HG03378 (cell line): ENCODE data around the gene APOE.
"Not testable (repeated sequence)": the region's sequence is repeated elsewhere in the genome, so short reads cannot be mapped to it uniquely, and the experiment has no call there.

Experiments
- ATAC-seq: cut with Tn5 transposase; IDR thresholded peaks from one replicate; pipeline ENCODE4 v1.9.1; 2021; ENCODE audit warnings: mild to moderate bottlenecking, moderate library complexity; ENCODE audit not compliant: unreplicated experiment

APOE gene

DNA sequence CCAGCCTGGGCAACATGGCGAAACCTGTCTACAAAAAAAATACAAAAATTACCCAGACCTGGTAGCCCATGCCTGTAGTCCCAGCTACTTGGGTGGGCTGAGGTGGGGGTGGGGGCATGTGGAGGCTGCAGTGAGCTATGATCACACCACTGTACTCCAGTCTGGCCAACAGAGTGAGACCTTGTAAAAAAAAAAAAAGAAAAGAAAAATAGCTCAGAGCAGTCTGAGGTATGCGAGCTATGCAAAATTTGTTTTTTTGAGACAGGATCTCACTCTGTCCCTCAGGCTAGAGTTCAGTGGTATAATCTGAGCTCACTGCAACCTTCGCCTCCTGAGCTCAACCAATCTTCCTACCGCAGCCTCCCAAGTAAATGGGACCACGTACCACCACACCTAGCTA lies 21.7 kb upstream of the APOE start:
- no peak for ATAC-seq

DNA sequence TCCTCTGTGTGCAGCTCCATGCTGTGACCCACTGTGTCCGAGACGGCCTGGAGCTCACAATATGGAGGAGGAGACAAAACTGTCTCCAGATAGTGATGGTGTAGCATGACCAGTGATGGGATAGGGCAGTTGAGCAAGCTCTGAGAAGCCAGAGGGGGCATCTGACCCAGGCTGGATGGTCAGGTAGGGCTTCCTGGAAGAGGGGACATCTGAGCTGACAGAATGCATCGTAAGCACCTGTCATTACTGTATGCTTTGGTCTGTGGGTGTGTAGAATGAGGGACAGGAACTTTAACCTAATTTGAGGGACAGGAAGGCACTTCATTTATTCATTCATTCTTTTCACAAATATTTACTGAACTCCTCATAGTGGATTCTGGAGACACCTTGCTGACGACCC lies 21.0 kb upstream of the APOE start:
- ATAC-seq = no peak

DNA sequence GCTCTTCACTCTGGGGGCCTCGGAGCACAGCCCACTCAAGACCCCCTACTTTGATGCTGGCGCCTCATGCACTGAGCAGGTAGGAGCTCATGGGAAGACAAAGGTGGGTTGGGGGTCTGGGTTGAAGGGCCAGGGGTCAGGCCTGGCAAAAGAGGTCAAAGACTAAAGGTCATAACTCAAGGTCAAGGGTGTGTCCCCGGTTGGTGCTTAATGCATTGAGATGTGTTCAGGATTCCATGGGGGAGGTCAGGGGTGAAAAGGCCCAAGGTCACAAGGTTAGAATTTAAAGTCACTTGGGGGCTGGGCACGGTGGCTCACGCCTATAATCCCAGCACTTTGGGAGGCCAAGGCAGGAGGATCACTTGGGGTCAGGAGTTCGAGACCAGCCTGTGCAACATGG lies 19.5 kb upstream of the APOE start:
- no peak for ATAC-seq

GRCh38 chr19:44887648-44888047 lies 17.9 kb upstream of the APOE start:
- no peak for ATAC-seq

DNA sequence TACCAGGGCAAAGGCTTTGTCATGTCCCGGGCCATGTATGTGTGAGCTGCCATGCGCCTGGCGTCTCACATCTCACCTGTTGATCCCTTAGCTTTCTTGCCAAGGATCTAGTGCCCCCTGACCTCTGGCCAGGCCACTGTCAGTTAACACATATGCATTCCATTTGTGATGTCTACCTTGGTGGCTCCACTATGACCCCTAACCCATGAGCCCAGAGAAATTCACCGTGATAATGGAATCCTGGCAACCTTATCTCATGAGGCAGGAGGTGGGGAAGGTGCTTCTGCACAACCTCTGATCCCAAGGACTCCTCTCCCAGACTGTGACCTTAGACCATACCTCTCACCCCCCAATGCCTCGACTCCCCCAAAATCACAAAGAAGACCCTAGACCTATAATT lies 17.3 kb upstream of the APOE start:
- ATAC-seq = not testable (repeated sequence)

- no peak for ATAC-seq
These were observed 15.7 kb upstream of the APOE start for GRCh38 chr19:44889830-44890365.

- ATAC-seq = peak; percentile 82
These were observed 15.1 kb upstream of the APOE start for GRCh38 chr19:44890366-44891015.

- no peak for ATAC-seq
These were observed 14.3 kb upstream of the APOE start, which contains the start of gene TOMM40 for GRCh38 chr19:44891016-44891882. TSS of gene TOMM40 (plus strand) at chr19:44891254. CDS start at chr19:44891416, 162 bp downstream.

GRCh38 chr19:44892932-44893331 lies 12.7 kb upstream of the APOE start:
- no peak for ATAC-seq

DNA sequence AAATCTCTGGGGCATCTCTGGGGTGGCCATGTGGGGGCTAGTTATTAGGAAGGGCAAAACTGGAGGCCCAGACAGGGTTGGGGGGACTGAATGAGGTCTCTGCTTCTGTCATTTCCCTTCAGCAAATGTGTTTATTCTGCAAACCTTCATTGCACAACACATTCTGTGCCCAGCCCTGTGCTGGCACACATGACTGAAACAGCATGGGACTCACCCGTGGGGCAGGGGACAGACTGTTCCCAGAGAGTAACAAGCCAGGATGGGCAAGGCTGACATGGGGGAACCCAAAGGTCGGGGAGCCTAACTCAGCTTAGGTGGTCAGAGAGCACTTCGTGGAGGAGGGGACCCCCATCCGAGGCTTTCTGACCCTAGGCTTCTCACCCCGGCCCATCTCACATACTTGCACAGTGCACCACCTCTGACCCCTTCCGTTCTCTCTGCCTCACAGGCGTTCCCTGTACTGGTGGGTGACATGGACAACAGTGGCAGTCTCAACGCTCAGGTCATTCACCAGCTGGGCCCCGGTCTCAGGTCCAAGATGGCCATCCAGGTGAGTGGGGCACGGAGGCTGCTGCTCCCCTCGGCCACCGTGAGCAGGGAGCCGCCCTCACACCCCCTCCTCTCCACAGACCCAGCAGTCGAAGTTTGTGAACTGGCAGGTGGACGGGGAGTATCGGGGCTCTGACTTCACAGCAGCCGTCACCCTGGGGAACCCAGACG lies 12.1 kb upstream of the APOE start:
- no peak for ATAC-seq

- ATAC-seq = no peak
These were observed 11.6 kb upstream of the APOE start for GRCh38 chr19:44894052-44894400.

DNA sequence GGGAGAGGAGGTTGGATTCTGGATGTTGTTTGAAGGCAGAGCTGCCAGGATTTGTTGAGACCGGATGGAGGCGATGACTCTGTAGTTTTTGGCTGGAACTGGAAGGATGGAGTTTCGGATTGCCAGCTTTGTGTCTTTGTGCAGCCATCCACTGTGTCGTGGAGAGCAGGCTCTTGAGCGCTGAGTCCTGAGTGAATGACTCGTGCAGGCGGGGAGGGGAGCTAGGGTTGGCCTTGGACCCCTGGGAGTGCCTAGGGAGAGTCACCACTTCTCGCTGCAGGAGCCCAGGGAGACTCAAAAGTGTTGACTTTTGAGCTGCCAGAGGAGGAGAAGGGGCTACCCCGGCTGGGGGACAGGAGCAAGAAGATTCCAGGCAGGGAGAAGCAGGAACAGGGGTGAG lies 10.7 kb upstream of the APOE start:
- ATAC-seq = no peak

- no peak for ATAC-seq
These were observed 7.8 kb upstream of the APOE start for GRCh38 chr19:44897835-44898234.

DNA sequence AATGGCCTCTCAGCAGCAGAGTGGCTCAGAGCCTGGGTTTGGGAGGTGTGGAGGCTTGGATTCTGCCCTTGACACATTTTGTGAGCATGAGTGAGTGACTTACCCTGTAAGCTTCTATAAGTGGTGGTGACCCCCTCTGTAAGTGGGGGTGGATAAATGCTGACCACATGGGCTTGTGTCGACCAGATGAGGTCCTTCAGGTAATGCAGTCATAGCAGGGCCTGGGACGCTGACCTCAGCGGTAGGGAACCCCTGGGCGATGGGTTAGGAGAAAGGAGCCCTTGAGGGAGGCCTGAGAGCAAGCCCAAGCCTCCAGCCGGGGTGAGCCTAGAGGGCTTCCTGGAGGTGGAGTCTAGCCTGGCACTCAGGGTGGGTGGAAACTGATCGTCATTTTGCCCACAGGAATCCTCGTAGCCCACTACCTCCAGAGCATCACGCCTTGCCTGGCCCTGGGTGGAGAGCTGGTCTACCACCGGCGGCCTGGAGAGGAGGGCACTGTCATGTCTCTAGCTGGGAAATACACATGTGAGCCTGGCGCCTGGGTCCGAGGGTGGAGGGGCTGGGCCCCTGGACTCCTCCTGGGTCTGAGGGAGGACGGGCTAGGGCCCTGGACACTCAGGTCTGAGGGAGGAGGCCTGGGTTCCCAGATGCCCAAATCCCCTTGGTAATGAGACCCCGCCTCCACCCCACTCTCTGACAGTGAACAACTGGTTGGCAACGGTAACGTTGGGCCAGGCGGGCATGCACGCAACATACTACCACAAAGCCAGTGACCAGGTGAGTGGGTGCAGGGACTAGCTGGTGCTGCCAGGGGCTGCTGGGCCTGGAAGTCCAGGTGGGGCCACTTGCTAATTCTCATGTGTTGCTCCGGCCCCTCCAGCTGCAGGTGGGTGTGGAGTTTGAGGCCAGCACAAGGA lies 5.0 kb upstream of the APOE start:
- ATAC-seq = no peak

DNA sequence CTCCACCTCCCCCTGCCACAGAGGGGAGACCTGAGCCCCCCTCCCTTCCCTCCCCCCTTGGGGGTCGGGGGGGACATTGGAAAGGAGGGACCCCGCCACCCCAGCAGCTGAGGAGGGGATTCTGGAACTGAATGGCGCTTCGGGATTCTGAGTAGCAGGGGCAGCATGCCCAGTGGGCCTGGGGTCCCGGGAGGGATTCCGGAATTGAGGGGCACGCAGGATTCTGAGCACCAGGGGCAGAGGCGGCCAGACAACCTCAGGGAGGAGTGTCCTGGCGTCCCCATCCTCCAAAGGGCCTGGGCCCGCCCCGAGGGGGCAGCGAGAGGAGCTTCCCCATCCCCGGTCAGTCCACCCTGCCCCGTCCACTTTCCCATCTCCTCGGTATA lies 2.4 kb upstream of the APOE start:
- ATAC-seq = no peak

DNA sequence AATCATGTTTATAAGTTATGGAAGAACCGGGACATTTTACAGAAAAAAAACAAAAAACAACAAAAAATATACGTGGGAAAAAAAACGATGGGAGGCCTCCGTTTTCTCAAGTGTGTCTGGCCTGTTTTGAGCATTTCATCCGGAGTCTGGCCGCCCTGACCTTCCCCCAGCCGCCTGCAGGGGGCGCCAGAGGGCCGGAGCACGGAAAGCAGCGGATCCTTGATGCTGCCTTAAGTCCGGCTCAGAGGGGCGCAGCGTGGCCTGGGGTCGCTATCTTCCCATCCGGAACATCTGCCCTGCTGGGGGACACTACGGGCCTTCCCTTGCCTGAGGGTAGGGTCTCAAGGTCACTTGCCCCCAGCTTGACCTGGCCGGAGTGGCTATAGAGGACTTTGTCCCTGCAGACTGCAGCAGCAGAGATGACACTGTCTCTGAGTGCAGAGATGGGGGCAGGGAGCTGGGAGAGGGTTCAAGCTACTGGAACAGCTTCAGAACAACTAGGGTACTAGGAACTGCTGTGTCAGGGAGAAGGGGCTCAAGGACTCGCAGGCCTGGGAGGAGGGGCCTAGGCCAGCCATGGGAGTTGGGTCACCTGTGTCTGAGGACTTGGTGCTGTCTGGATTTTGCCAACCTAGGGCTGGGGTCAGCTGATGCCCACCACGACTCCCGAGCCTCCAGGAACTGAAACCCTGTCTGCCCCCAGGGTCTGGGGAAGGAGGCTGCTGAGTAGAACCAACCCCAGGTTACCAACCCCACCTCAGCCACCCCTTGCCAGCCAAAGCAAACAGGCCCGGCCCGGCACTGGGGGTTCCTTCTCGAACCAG lies 1.8 kb upstream of the APOE start:
- no peak for ATAC-seq

GRCh38 chr19:44904426-44904994 lies 1.1 kb upstream of the APOE start:
- no peak for ATAC-seq

DNA sequence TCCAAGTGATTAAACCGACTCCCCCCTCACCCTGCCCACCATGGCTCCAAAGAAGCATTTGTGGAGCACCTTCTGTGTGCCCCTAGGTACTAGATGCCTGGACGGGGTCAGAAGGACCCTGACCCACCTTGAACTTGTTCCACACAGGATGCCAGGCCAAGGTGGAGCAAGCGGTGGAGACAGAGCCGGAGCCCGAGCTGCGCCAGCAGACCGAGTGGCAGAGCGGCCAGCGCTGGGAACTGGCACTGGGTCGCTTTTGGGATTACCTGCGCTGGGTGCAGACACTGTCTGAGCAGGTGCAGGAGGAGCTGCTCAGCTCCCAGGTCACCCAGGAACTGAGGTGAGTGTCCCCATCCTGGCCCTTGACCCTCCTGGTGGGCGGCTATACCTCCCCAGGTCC lies 2.0 kb downstream of the APOE start:
- ATAC-seq = no peak

- no peak for ATAC-seq
These were observed 2.7 kb downstream of the APOE start for GRCh38 chr19:44908074-44908835.
